HT-29 (cell line): ENCODE data around the gene LMNTD2. TPM values are rescaled to one million over a fixed set of nuclear protein-coding genes. Genes with fewer than 3 reads are reported as not detected.
A peak's percentile ranks its signal among the peaks of the same experiment; 100 is the strongest.

Experiments used
- DNase-seq: peaks from one replicate; pipeline ENCODE4 v3.0.0-alpha.2; 2015; ENCODE audit warnings: low spot score
- total RNA-seq: library from RNA; depleted of rRNA; stranded (reverse); fragments of >200 nt; shearing (Covaris generic); gene quantifications from 2 replicates; pipeline ENCODE4 v1.2.3, GENCODE V29; 2014

Gene LMNTD2
- total RNA-seq, 1 experiment from 2014 or later: 6.9 TPM

GRCh38 chr11:553083-553987, 7.2 kb downstream of the LMNTD2 start:
- DNase-seq: no peak

GRCh38 chr11:551596-551995, 8.9 kb downstream of the LMNTD2 start:
- no peak for DNase-seq

- DNase-seq: no peak
These were observed 9.4 kb downstream of the LMNTD2 start for GRCh38 chr11:551131-551530.

GRCh38 chr11:550746-551085, 9.8 kb downstream of the LMNTD2 start:
- no peak for DNase-seq

- no peak for DNase-seq
These were observed 10.4 kb downstream of the LMNTD2 start for GRCh38 chr11:550021-550745.

GRCh38 chr11:548700-549603, 11.6 kb downstream of the LMNTD2 start:
- no peak for DNase-seq

- no peak for DNase-seq
These were observed 15.4 kb downstream of the LMNTD2 start for GRCh38 chr11:545171-545570.

- no peak for DNase-seq
These were observed 15.7 kb downstream of the LMNTD2 start for GRCh38 chr11:544817-545166.

- no peak for DNase-seq
These were observed 19.1 kb downstream of the LMNTD2 start for GRCh38 chr11:541433-541885.

GRCh38 chr11:540583-541432, 19.7 kb downstream of the LMNTD2 start:
- no peak for DNase-seq

GRCh38 chr11:539971-540481, 20.5 kb downstream of the LMNTD2 start:
- DNase-seq: no peak

- DNase-seq: no peak
These were observed 22.0 kb downstream of the LMNTD2 start for GRCh38 chr11:538431-539051.

- DNase-seq: no peak
These were observed 22.7 kb downstream of the LMNTD2 start for GRCh38 chr11:537622-538430.

GRCh38 chr11:536841-537621, 23.5 kb downstream of the LMNTD2 start, which contains the start of gene LRRC56:
TSS of gene LRRC56 (plus strand) at chr11:537527. CDS start at chr11:540685, 3,158 bp downstream.
- peak; percentile 96 for DNase-seq

GRCh38 chr11:535519-536454, 24.8 kb downstream of the LMNTD2 start, which contains the start of gene HRAS:
TSS of gene HRAS (minus strand) at chr11:535576.
- peak; percentile 99 for DNase-seq

GRCh38 chr11:535210-535518, 25.4 kb downstream of the LMNTD2 start:
- no peak for DNase-seq
